SK-N-SH (cell line): ENCODE data around the gene RNF40. TPM values are rescaled to one million over a fixed set of nuclear protein-coding genes. Genes with fewer than 3 reads are reported as not detected.

ENCODE experiments used
- CTCF ChIA-PET: fragments of 300-600, 350-600 bp; formaldehyde crosslinking; extraction: SDS; loops from one replicate; lab custom pipeline; 2021; lab: Yijun Ruan, JAX
- POLR2A ChIA-PET: fragments of 350-600 bp; sonication (Branson Sonifier 250); formaldehyde crosslinking; extraction: SDS; loops from one replicate; lab custom pipeline; 2020; ENCODE audit warnings: antibody characterized with exemption, inconsistent platforms; lab: Yijun Ruan, JAX
- DNase-seq: peaks from one replicate; pipeline ENCODE4 v3.0.0; 2012
- H2AFZ ChIP-seq: fragments of 200-600 bp; sonication (generic); 2 replicates; pipeline ENCODE4 v1.8.1; 2016; ENCODE audit warnings: antibody characterized with exemption, mild to moderate bottlenecking, low read depth
- H3F3A ChIP-seq: fragments of 200-600 bp; sonication (generic); replicated peaks from 2 replicates; pipeline ENCODE3; 2016; ENCODE audit warnings: antibody characterized with exemption, mild to moderate bottlenecking; ENCODE audit not compliant: insufficient read depth
- H3K27ac ChIP-seq, 2 experiments: fragments of 200-500 bp in 1 of 2; fragments of 200-600 bp in 1 of 2; sonication (Bioruptor generic) in 1 of 2; sonication (generic), shearing (Covaris generic) in 1 of 2; 2 replicates each; pipeline versions ENCODE4 v1.5.1 to v1.6.1; 2014 to 2016; ENCODE audit warnings: low read depth in 2 of 2, inconsistent platforms in 1 of 2, low read length in 1 of 2, mild to moderate bottlenecking in 1 of 2, mixed read lengths in 1 of 2
- H3K27me3 ChIP-seq: fragments of 200-600 bp; sonication (generic), shearing (Covaris generic); 2 replicates; pipeline ENCODE4 v1.6.1; 2016; ENCODE audit warnings: mixed run types; ENCODE audit not compliant: insufficient read depth
- H3K36me3 ChIP-seq, 2 experiments: fragments of 200-500 bp in 1 of 2; fragments of 200-600 bp in 1 of 2; sonication (Bioruptor generic) in 1 of 2; sonication (generic) in 1 of 2; replicated peaks in 1 of 2; 2 replicates each; pipeline versions ENCODE3 to v1.5.1; 2014 to 2016; ENCODE audit warnings: low read length in 1 of 2, mild to moderate bottlenecking in 1 of 2; ENCODE audit not compliant: insufficient read depth in 2 of 2, control insufficient read depth in 1 of 2
- H3K4me1 ChIP-seq, 2 experiments: fragments of 200-500 bp in 1 of 2; fragments of 200-600 bp in 1 of 2; sonication (Bioruptor generic) in 1 of 2; sonication (generic), shearing (Covaris generic) in 1 of 2; 2 replicates each; pipeline versions ENCODE4 v1.5.1 to v1.6.1; 2014 to 2016; ENCODE audit warnings: low read depth in 1 of 2, low read length in 1 of 2, mixed run types in 1 of 2; ENCODE audit not compliant: insufficient read depth in 2 of 2, control insufficient read depth in 1 of 2
- H3K4me2 ChIP-seq: fragments of 200-600 bp; sonication (generic), shearing (Covaris generic); 2 replicates; pipeline ENCODE4 v1.6.1; 2017; ENCODE audit warnings: mixed run types
- H3K4me3 ChIP-seq, 2 experiments: fragments of 200-500 bp in 1 of 2; fragments of 200-600 bp in 1 of 2; sonication (Bioruptor generic) in 1 of 2; sonication (generic), shearing (Covaris generic) in 1 of 2; 2 replicates each; pipeline versions ENCODE4 v1.5.1 to v1.8.1; 2014 to 2016; ENCODE audit warnings: low read depth in 2 of 2, inconsistent platforms in 1 of 2, low read length in 1 of 2, mild to moderate bottlenecking in 1 of 2, mixed read lengths in 1 of 2, moderate library complexity in 1 of 2
- H3K79me2 ChIP-seq: fragments of 200-600 bp; sonication (generic); 2 replicates; pipeline ENCODE4 v1.8.1; 2017; ENCODE audit warnings: mild to moderate bottlenecking; ENCODE audit not compliant: insufficient read depth
- H3K9ac ChIP-seq: fragments of 200-600 bp; sonication (generic); 2 replicates; pipeline ENCODE4 v1.6.1; 2017; ENCODE audit warnings: mixed run types
- H3K9me2 ChIP-seq: fragments of 200-600 bp; sonication (generic); 2 replicates; pipeline ENCODE4 v1.6.1; 2017; ENCODE audit warnings: mixed run types
- H3K9me3 ChIP-seq: fragments of 200-600 bp; sonication (generic); 2 replicates; pipeline ENCODE4 v1.6.1; 2017; ENCODE audit warnings: mixed run types, mild to moderate bottlenecking, moderate library complexity
- H4K20me1 ChIP-seq: fragments of 200-600 bp; sonication (generic); 2 replicates; pipeline ENCODE4 v1.6.1; 2017; ENCODE audit warnings: mild to moderate bottlenecking, mixed run types; ENCODE audit not compliant: insufficient read depth
- CHD2 ChIP-seq: fragments of 150-350 bp; IDR thresholded peaks from 2 replicates; pipeline ENCODE4 v1.6.1; 2018; ENCODE audit warnings: low read length; ENCODE audit not compliant: partially characterized antibody
- EP300 ChIP-seq, 2 experiments: IDR thresholded peaks; 2 replicates each; pipeline versions ENCODE4 v1.4.0 to v1.6.1; 2012; ENCODE audit warnings: borderline replicate concordance in 1 of 2, low read depth in 1 of 2, low read length in 1 of 2
- EZH2phosphoT487 ChIP-seq: fragments of 200-600 bp; sonication (generic); IDR thresholded peaks from 2 replicates; pipeline ENCODE4 v1.6.1; 2017; ENCODE audit warnings: low read depth, mixed run types, mild to moderate bottlenecking, antibody characterized with exemption, moderate library complexity, borderline replicate concordance
- FOXM1 ChIP-seq: IDR thresholded peaks from 2 replicates; pipeline ENCODE4 v1.4.0; 2012; ENCODE audit warnings: low read depth, mild to moderate bottlenecking
- GATA2 ChIP-seq: sonication (generic); formaldehyde crosslinking; IDR thresholded peaks from 2 replicates; pipeline ENCODE4 v1.5.0; 2020; ENCODE audit warnings: mild to moderate bottlenecking, missing genetic modification reagents
- JUND ChIP-seq: IDR thresholded peaks from 2 replicates; pipeline ENCODE4 v1.4.0; 2012
- MAX ChIP-seq: IDR thresholded peaks from 2 replicates; pipeline ENCODE4 v1.4.0; 2012; ENCODE audit warnings: low read depth
- MEF2A ChIP-seq: IDR thresholded peaks from 2 replicates; pipeline ENCODE4 v1.4.0; 2012; ENCODE audit warnings: low read depth, borderline replicate concordance
- MXI1 ChIP-seq: IDR thresholded peaks from 2 replicates; pipeline ENCODE4 v1.6.1; 2012; ENCODE audit warnings: mild to moderate bottlenecking, low read depth, low read length, improper control_type of control experiment
- NFIC ChIP-seq: IDR thresholded peaks from 2 replicates; pipeline ENCODE4 v1.4.0; 2012; ENCODE audit warnings: borderline replicate concordance
- NRF1 ChIP-seq: IDR thresholded peaks from 2 replicates; pipeline ENCODE4 v1.6.1; 2012; ENCODE audit warnings: low read depth, mild to moderate bottlenecking, low read length
- POLR2AphosphoS5 ChIP-seq: IDR thresholded peaks from 2 replicates; pipeline ENCODE4 v1.6.1; 2012; ENCODE audit warnings: low read depth, low read length
- RAD21 ChIP-seq: IDR thresholded peaks from 2 replicates; pipeline ENCODE4 v1.6.1; 2012; ENCODE audit warnings: mild to moderate bottlenecking, low read length
- RXRA ChIP-seq: IDR thresholded peaks from 2 replicates; pipeline ENCODE4 v1.4.0; 2012; ENCODE audit warnings: low read depth, mild to moderate bottlenecking, borderline replicate concordance
- SIN3A ChIP-seq: IDR thresholded peaks from 2 replicates; pipeline ENCODE4 v1.6.1; 2012; ENCODE audit warnings: low read depth, mild to moderate bottlenecking, low read length, moderate library complexity, borderline replicate concordance
- TAF1 ChIP-seq: IDR thresholded peaks from 2 replicates; pipeline ENCODE4 v1.6.1; 2012; ENCODE audit warnings: low read depth, mild to moderate bottlenecking, low read length, moderate library complexity, borderline replicate concordance
- TCF12 ChIP-seq: IDR thresholded peaks from 2 replicates; pipeline ENCODE4 v1.4.0; 2012
- TEAD4 ChIP-seq: IDR thresholded peaks from 2 replicates; pipeline ENCODE4 v1.4.0; 2012; ENCODE audit warnings: mild to moderate bottlenecking, borderline replicate concordance; ENCODE audit not compliant: insufficient read depth
- YY1 ChIP-seq: IDR thresholded peaks from 2 replicates; pipeline ENCODE4 v1.4.0; 2012; ENCODE audit warnings: low read depth, mild to moderate bottlenecking
- WGBS: methylation state at CpG from one replicate; pipeline ENCODE4 v1.1.6; 2017; ENCODE audit warnings: low lambda C conversion rate; 5-methylcytosine and 5-hydroxymethylcytosine counted together
- polyA plus RNA-seq, 3 experiments: library from polyadenylated mRNA; depleted of rRNA; stranded (reverse); fragments of >200 nt; gene quantifications; 2 replicates each; pipeline ENCODE4 v1.2.3, GENCODE V29; 2012
- TF ChIP-seq, protein P1 (sequence below): IDR thresholded peaks from 2 replicates; pipeline ENCODE4 v1.4.0; 2012; ENCODE audit warnings: low read depth, borderline replicate concordance
- TF ChIP-seq, protein P2 (sequence below): IDR thresholded peaks from 2 replicates; pipeline ENCODE4 v1.6.1; 2012; ENCODE audit warnings: mild to moderate bottlenecking, low read depth, low read length, moderate library complexity

RNF40 gene
- polyA plus RNA-seq, 1 of the 3 experiments (the other 2 are of a cell fraction) = 49.8 TPM

DNA sequence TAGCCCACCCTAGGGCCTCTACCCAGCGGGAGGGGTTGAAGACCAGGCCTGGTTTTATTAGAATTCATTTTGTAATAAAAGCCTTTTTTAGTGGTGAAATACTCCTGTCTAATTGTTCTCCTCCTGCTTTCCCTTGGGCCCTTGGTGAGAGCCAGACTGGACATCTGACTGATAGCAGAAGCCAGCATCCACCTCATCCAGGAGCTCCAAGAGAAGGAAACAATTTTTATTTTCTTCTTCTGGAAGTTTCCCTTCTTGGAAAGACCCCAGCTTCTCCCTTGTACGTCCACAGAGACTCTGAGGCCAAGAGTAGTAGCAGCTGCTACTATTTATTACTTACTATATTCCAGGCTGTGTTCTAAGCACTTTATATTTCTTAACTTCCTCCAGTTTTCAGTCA lies 17.9 kb upstream of the RNF40 start:
- H3K4me3 ChIP-seq = no peak overlapping the region
- TF ChIP-seq YY1 (no peak), JUND (no peak), FOXM1 (no peak), EP300 (IDR thresholded peaks at IDR 0.05; ENCODE audit: borderline replicate concordance in 1 of 2, low read depth in 1 of 2, low read length in 1 of 2) (no peak), MEF2A (no peak), GATA2 (CRISPR knock-in tag) (no peak), SIN3A (no peak)
- TF ChIP-seq, protein P1, sequence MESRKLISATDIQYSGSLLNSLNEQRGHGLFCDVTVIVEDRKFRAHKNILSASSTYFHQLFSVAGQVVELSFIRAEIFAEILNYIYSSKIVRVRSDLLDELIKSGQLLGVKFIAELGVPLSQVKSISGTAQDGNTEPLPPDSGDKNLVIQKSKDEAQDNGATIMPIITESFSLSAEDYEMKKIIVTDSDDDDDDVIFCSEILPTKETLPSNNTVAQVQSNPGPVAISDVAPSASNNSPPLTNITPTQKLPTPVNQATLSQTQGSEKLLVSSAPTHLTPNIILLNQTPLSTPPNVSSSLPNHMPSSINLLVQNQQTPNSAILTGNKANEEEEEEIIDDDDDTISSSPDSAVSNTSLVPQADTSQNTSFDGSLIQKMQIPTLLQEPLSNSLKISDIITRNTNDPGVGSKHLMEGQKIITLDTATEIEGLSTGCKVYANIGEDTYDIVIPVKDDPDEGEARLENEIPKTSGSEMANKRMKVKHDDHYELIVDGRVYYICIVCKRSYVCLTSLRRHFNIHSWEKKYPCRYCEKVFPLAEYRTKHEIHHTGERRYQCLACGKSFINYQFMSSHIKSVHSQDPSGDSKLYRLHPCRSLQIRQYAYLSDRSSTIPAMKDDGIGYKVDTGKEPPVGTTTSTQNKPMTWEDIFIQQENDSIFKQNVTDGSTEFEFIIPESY = no peak
- H3K27me3 ChIP-seq = no peaks in the 10 kb centered on the region
- no peak overlapping the region for H3K4me2 ChIP-seq
- H3K9ac ChIP-seq = no peak overlapping the region
- H3K9me3 ChIP-seq = no peaks in the 10 kb centered on the region
- peaks cover 15 to 29% of the 10 kb centered on the region in 2 experiments; a peak in 3 of 4 replicates for H3K4me1 ChIP-seq
- peaks cover 4% of the 10 kb centered on the region for H3K79me2 ChIP-seq
- DNase-seq = no peak
- no peaks in the 10 kb centered on the region for H3K9me2 ChIP-seq
- POLR2A ChIA-PET = no interaction called here
- 96% methylated on average over 2 of the region's 2 CpGs for WGBS
- 0 out of 2 replicates have a peak, but pooled peaks cover 7% of the 10 kb centered on the region for H4K20me1 ChIP-seq
- H3K36me3 ChIP-seq = peaks cover 14 to 26% of the 10 kb centered on the region in 2 experiments
- H3K27ac ChIP-seq = no peak overlapping the region
- CTCF ChIA-PET = no interaction called here
- H3F3A ChIP-seq = peaks cover 38% of the 10 kb centered on the region
- no peak overlapping the region for H2AFZ ChIP-seq

DNA sequence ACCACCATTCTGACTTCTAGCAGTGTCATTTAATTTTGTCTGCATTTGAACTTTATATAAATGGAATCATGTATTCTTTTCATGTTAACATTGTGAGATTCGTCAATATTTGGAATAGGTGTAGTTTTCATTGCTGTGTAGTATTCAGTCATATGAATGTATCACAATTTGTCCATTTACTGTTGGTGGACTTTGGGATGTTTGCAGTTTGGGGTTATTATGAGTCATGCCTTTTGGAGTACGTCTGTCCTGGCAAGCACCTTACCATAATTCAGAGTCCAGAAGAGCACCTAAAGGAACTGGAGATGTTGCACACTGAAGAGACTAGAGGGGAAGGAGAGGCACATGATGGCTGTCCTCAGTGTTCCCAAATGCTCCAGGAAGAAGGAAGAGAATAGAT lies 17.0 kb upstream of the RNF40 start:
- no peak overlapping the region for H2AFZ ChIP-seq
- 70% methylated on average over 2 of the region's 2 CpGs for WGBS
- TF ChIP-seq, protein P2, sequence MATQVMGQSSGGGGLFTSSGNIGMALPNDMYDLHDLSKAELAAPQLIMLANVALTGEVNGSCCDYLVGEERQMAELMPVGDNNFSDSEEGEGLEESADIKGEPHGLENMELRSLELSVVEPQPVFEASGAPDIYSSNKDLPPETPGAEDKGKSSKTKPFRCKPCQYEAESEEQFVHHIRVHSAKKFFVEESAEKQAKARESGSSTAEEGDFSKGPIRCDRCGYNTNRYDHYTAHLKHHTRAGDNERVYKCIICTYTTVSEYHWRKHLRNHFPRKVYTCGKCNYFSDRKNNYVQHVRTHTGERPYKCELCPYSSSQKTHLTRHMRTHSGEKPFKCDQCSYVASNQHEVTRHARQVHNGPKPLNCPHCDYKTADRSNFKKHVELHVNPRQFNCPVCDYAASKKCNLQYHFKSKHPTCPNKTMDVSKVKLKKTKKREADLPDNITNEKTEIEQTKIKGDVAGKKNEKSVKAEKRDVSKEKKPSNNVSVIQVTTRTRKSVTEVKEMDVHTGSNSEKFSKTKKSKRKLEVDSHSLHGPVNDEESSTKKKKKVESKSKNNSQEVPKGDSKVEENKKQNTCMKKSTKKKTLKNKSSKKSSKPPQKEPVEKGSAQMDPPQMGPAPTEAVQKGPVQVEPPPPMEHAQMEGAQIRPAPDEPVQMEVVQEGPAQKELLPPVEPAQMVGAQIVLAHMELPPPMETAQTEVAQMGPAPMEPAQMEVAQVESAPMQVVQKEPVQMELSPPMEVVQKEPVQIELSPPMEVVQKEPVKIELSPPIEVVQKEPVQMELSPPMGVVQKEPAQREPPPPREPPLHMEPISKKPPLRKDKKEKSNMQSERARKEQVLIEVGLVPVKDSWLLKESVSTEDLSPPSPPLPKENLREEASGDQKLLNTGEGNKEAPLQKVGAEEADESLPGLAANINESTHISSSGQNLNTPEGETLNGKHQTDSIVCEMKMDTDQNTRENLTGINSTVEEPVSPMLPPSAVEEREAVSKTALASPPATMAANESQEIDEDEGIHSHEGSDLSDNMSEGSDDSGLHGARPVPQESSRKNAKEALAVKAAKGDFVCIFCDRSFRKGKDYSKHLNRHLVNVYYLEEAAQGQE = no peak
- TF ChIP-seq RXRA = no peak
- TF ChIP-seq RAD21 = no peak
- no peak for TF ChIP-seq NRF1
- TF ChIP-seq TEAD4 = no peak
- TF ChIP-seq MXI1 = no peak
- no peak for TF ChIP-seq FOXM1
- no peak for TF ChIP-seq EP300 (IDR thresholded peaks at IDR 0.05; ENCODE audit: borderline replicate concordance in 1 of 2, low read depth in 1 of 2, low read length in 1 of 2)
- TF ChIP-seq JUND = no peak
- TF ChIP-seq EZH2phosphoT487 = no peak
- no peak for TF ChIP-seq POLR2AphosphoS5
- TF ChIP-seq YY1 = no peak
- no peak for TF ChIP-seq TAF1
- no peak for TF ChIP-seq CHD2
- TF ChIP-seq TCF12 = no peak
- TF ChIP-seq NFIC = no peak
- no peak for TF ChIP-seq MAX
- H3K79me2 ChIP-seq = peaks cover 13% of the 10 kb centered on the region
- CTCF ChIA-PET = no interaction called here
- POLR2A ChIA-PET = no interaction called here
- no peak for DNase-seq
- no peak overlapping the region for H3K4me3 ChIP-seq
- H3K4me1 ChIP-seq = peaks cover 15 to 27% of the 10 kb centered on the region in 2 experiments; a peak in 3 of 4 replicates
- no peaks in the 10 kb centered on the region for H3K27me3 ChIP-seq
- no peak overlapping the region for H3K9ac ChIP-seq
- no peak overlapping the region for H3K27ac ChIP-seq
- peaks cover 34% of the 10 kb centered on the region for H3F3A ChIP-seq
- H4K20me1 ChIP-seq = 0 out of 2 replicates have a peak, but pooled peaks cover 7% of the 10 kb centered on the region
- no peaks in the 10 kb centered on the region for H3K9me2 ChIP-seq
- H3K9me3 ChIP-seq = no peaks in the 10 kb centered on the region
- no peak overlapping the region for H3K4me2 ChIP-seq
- H3K36me3 ChIP-seq = peaks cover 9 to 22% of the 10 kb centered on the region in 2 experiments
